Stimulated activated naive B cell treated with anti-CD40 and anti-IgM and Interleukin-4, amounts not matched to agents 10 μg/mL and 1 μg/mL and 100 μg/mL, for 72 hours (primary cell): ENCODE measurements around the gene DNAJC17.

Experiments
- ATAC-seq, 2 donors: fragments of 150-1000 bp; cut with Tn5 transposase; replicated peaks; 2 replicates each; pipeline ENCODE4 v1.10.0; 2021; ENCODE audit warnings: moderate library complexity in 1 of 2
- DNase-seq: peaks from one replicate; pipeline ENCODE4 v3.0.0; 2021
- H3K27ac Mint-ChIP-seq: one replicate; pipeline ENCODE4 v1.8.0; 2022; ENCODE audit warnings: mild to moderate bottlenecking, mixed read lengths
- H3K27me3 Mint-ChIP-seq, 2 donors: one replicate each; pipeline ENCODE4 v1.8.0; 2022; ENCODE audit warnings: mixed read lengths in 2 of 2
- H3K36me3 Mint-ChIP-seq, 2 donors: one replicate each; pipeline ENCODE4 v1.8.0; 2022; ENCODE audit warnings: mixed read lengths in 2 of 2, mild to moderate bottlenecking in 1 of 2
- H3K4me1 Mint-ChIP-seq, 2 donors: one replicate each; pipeline ENCODE4 v1.8.0; 2022; ENCODE audit warnings: mixed read lengths in 2 of 2, mild to moderate bottlenecking in 1 of 2
- H3K4me3 Mint-ChIP-seq, 2 donors: one replicate each; pipeline ENCODE4 v1.8.0; 2022; ENCODE audit warnings: mild to moderate bottlenecking in 2 of 2, mixed read lengths in 2 of 2, moderate library complexity in 1 of 2
- H3K9me3 Mint-ChIP-seq, 2 donors: one replicate each; pipeline ENCODE4 v1.8.0; 2022; ENCODE audit warnings: mixed read lengths in 2 of 2, mild to moderate bottlenecking in 1 of 2

DNAJC17 gene

GRCh38 chr15:40821195-40821594 is 13.9 kb upstream of the DNAJC17 start:
- Mint-ChIP-seq H3K27ac (no peak overlapping the region), H3K4me1 (no peaks in the 10 kb centered on the region), H3K27me3 (no peaks in the 10 kb centered on the region), H3K36me3 (no peaks in the 10 kb centered on the region), H3K4me3 (no peak overlapping the region), H3K9me3 (no peaks in the 10 kb centered on the region)
- ATAC-seq = no peak
- DNase-seq = no peak

- Mint-ChIP-seq H3K4me1 (peaks cover 0 to 3% of the 10 kb centered on the region in 2 donors), H3K36me3 (peaks cover 13% of the 10 kb centered on the region in 2 donors), H3K9me3 (no peaks in the 10 kb centered on the region), H3K4me3 (no peak overlapping the region), H3K27ac (no peak overlapping the region), H3K27me3 (no peaks in the 10 kb centered on the region)
- no peak for DNase-seq
- ATAC-seq = no peak
Observed at GRCh38 chr15:40819048-40819447, 11.8 kb upstream of the DNAJC17 start.

- no peak for ATAC-seq
- Mint-ChIP-seq H3K27me3 (no peaks in the 10 kb centered on the region), H3K27ac (no peak overlapping the region), H3K36me3 (peaks cover 31 to 42% of the 10 kb centered on the region in 2 donors), H3K9me3 (no peaks in the 10 kb centered on the region), H3K4me3 (no peak overlapping the region), H3K4me1 (peaks cover 0 to 3% of the 10 kb centered on the region in 2 donors)
- DNase-seq = no peak
Observed at GRCh38 chr15:40815042-40815698, 7.9 kb upstream of the DNAJC17 start.

- ATAC-seq (no peak), DNase-seq (no peak)
- Mint-ChIP-seq H3K27ac (peak overlapping the region; percentile 37), H3K36me3 (peaks cover 34 to 46% of the 10 kb centered on the region in 2 donors), H3K27me3 (no peaks in the 10 kb centered on the region), H3K4me1 (peaks cover 7 to 15% of the 10 kb centered on the region in 2 donors), H3K9me3 (no peaks in the 10 kb centered on the region), H3K4me3 (no peak overlapping the region)
Observed at GRCh38 chr15:40812721-40813425, 5.6 kb upstream of the DNAJC17 start.

GRCh38 chr15:40808861-40809450 is 1.7 kb upstream of the DNAJC17 start:
- no peak for DNase-seq
- no peaks in the 10 kb centered on the region for H3K9me3 Mint-ChIP-seq
- H3K4me3 Mint-ChIP-seq = no peak overlapping the region
- H3K4me1 Mint-ChIP-seq = peaks cover 9 to 21% of the 10 kb centered on the region in 2 donors
- H3K36me3 Mint-ChIP-seq = peaks cover 21 to 32% of the 10 kb centered on the region in 2 donors
- ATAC-seq = no peak
- H3K27me3 Mint-ChIP-seq = no peaks in the 10 kb centered on the region
- no peak overlapping the region for H3K27ac Mint-ChIP-seq

GRCh38 chr15:40807888-40808461 is 702 bp upstream of the DNAJC17 start:
- Mint-ChIP-seq H3K4me1 (peaks cover 13 to 21% of the 10 kb centered on the region in 2 donors), H3K27ac (peak overlapping the region; percentile 98), H3K36me3 (peaks cover 16 to 24% of the 10 kb centered on the region in 2 donors), H3K4me3 (peak overlapping the region; percentile 89 to 91), H3K9me3 (no peaks in the 10 kb centered on the region), H3K27me3 (no peaks in the 10 kb centered on the region)
- DNase-seq (no peak), ATAC-seq (no peak)

GRCh38 chr15:40806672-40807027 is 623 bp downstream of the DNAJC17 start:
- peak; percentile 2 to 3 for ATAC-seq
- Mint-ChIP-seq H3K27me3 (no peaks in the 10 kb centered on the region), H3K4me3 (peak overlapping the region; percentile 89 to 91), H3K4me1 (peaks cover 16 to 26% of the 10 kb centered on the region in 2 donors), H3K27ac (peak overlapping the region; percentile 98), H3K36me3 (peaks cover 18 to 22% of the 10 kb centered on the region in 2 donors), H3K9me3 (no peaks in the 10 kb centered on the region)
- no peak for DNase-seq

GRCh38 chr15:40803688-40804087 is 3.6 kb downstream of the DNAJC17 start:
- H3K9me3 Mint-ChIP-seq = no peaks in the 10 kb centered on the region
- no peak for DNase-seq
- H3K27me3 Mint-ChIP-seq = no peaks in the 10 kb centered on the region
- peaks cover 8 to 22% of the 10 kb centered on the region in 2 donors for H3K36me3 Mint-ChIP-seq
- H3K27ac Mint-ChIP-seq = peak overlapping the region; percentile 0
- peaks cover 19 to 21% of the 10 kb centered on the region in 2 donors for H3K4me1 Mint-ChIP-seq
- H3K4me3 Mint-ChIP-seq = no peak overlapping the region
- ATAC-seq = no peak

- ATAC-seq (no peak), DNase-seq (no peak)
- Mint-ChIP-seq H3K9me3 (no peaks in the 10 kb centered on the region), H3K27me3 (no peaks in the 10 kb centered on the region), H3K27ac (no peak overlapping the region), H3K4me3 (no peak overlapping the region), H3K36me3 (peaks cover 13 to 28% of the 10 kb centered on the region in 2 donors), H3K4me1 (peaks cover 20 to 21% of the 10 kb centered on the region in 2 donors)
Observed at GRCh38 chr15:40803076-40803475, 4.2 kb downstream of the DNAJC17 start.

GRCh38 chr15:40799523-40799922 is 7.8 kb downstream of the DNAJC17 start:
- Mint-ChIP-seq H3K27ac (no peak overlapping the region), H3K4me3 (no peak overlapping the region), H3K9me3 (no peaks in the 10 kb centered on the region), H3K4me1 (peaks cover 18 to 27% of the 10 kb centered on the region in 2 donors), H3K36me3 (peaks cover 17 to 35% of the 10 kb centered on the region in 2 donors), H3K27me3 (no peaks in the 10 kb centered on the region)
- ATAC-seq = no peak
- DNase-seq = no peak

- Mint-ChIP-seq H3K36me3 (peaks cover 17 to 33% of the 10 kb centered on the region in 2 donors), H3K27me3 (no peaks in the 10 kb centered on the region), H3K9me3 (no peaks in the 10 kb centered on the region), H3K4me3 (no peak overlapping the region), H3K4me1 (peaks cover 10 to 21% of the 10 kb centered on the region in 2 donors), H3K27ac (no peak overlapping the region)
- ATAC-seq = no peak
- no peak for DNase-seq
Observed at GRCh38 chr15:40796512-40796911, 10.8 kb downstream of the DNAJC17 start.

- DNase-seq = no peak
- Mint-ChIP-seq H3K27me3 (no peaks in the 10 kb centered on the region), H3K4me1 (peaks cover 8 to 21% of the 10 kb centered on the region in 2 donors), H3K36me3 (peaks cover 14 to 30% of the 10 kb centered on the region in 2 donors), H3K27ac (no peak overlapping the region), H3K9me3 (no peaks in the 10 kb centered on the region), H3K4me3 (no peak overlapping the region)
- ATAC-seq = no peak
Observed at GRCh38 chr15:40796041-40796440, 11.2 kb downstream of the DNAJC17 start.

GRCh38 chr15:40793216-40793989 is 13.9 kb downstream of the DNAJC17 start:
- DNase-seq (no peak), ATAC-seq (no peak)

GRCh38 chr15:40792394-40792793 is 14.9 kb downstream of the DNAJC17 start:
- DNase-seq (no peak), ATAC-seq (no peak)
- Mint-ChIP-seq H3K27me3 (no peaks in the 10 kb centered on the region), H3K4me1 (peaks cover 14 to 28% of the 10 kb centered on the region in 2 donors), H3K4me3 (no peak overlapping the region), H3K9me3 (no peaks in the 10 kb centered on the region), H3K27ac (no peak overlapping the region), H3K36me3 (peaks cover 12 to 14% of the 10 kb centered on the region in 2 donors)

More at GRCh38 chr15:40793216-40793989, 13.9 kb downstream of the DNAJC17 start:
- no peak overlapping the region for H3K27ac Mint-ChIP-seq
- H3K4me3 Mint-ChIP-seq = no peak overlapping the region
- H3K4me1 Mint-ChIP-seq = peaks cover 13 to 26% of the 10 kb centered on the region in 2 donors
- no peaks in the 10 kb centered on the region for H3K27me3 Mint-ChIP-seq
- peaks cover 17 to 22% of the 10 kb centered on the region in 2 donors for H3K36me3 Mint-ChIP-seq
- no peaks in the 10 kb centered on the region for H3K9me3 Mint-ChIP-seq
